Measurements from ENCODE around the gene CLDN2.

The CLDN2 gene

GRCh38 chrX:106931831-106932491, 11.8 kb downstream of the CLDN2 start:
- no peaks in the 10 kb centered on the region for H3K36me3 ChIP-seq (ENCODE audit: low read depth)
- no peak overlapping the region for H3K4me3 ChIP-seq (ENCODE audit: severe bottlenecking)
- no peaks in the 10 kb centered on the region for H3K4me1 ChIP-seq (ENCODE audit: insufficient read depth, poor library complexity, severe bottlenecking)
- H3K9me3 ChIP-seq (ENCODE audit: severe bottlenecking) = no peaks in the 10 kb centered on the region
- DNase-seq (ENCODE audit: low spot score) (no peak), ATAC-seq (ENCODE audit: low read depth) (no peak)
- H3K27me3 ChIP-seq (ENCODE audit: insufficient read depth, poor library complexity, severe bottlenecking) = no peaks in the 10 kb centered on the region
- no peak for TF ChIP-seq CTCF (IDR thresholded peaks at IDR 0.05; ENCODE audit: poor library complexity, severe bottlenecking)
- no peak overlapping the region for H3K27ac ChIP-seq (ENCODE audit: poor library complexity, severe bottlenecking)

GRCh38 chrX:106932492-106932923, 12.3 kb downstream of the CLDN2 start:
- Histone ChIP-seq H3K4me1 (ENCODE audit: insufficient read depth, poor library complexity, severe bottlenecking) (no peaks in the 10 kb centered on the region), H3K9me3 (ENCODE audit: severe bottlenecking) (no peaks in the 10 kb centered on the region), H3K27ac (ENCODE audit: poor library complexity, severe bottlenecking) (no peak overlapping the region), H3K36me3 (ENCODE audit: low read depth) (no peaks in the 10 kb centered on the region), H3K27me3 (ENCODE audit: insufficient read depth, poor library complexity, severe bottlenecking) (no peaks in the 10 kb centered on the region), H3K4me3 (ENCODE audit: severe bottlenecking) (no peak overlapping the region)
- ATAC-seq (ENCODE audit: low read depth) (peak; percentile 29; the same call in 1 of the 3 replicates), DNase-seq (ENCODE audit: low spot score) (no peak)
- TF ChIP-seq CTCF (IDR thresholded peaks at IDR 0.05; ENCODE audit: poor library complexity, severe bottlenecking) = no peak

GRCh38 chrX:106932960-106933537, 12.8 kb downstream of the CLDN2 start:
- Histone ChIP-seq H3K36me3 (ENCODE audit: low read depth) (no peaks in the 10 kb centered on the region), H3K27ac (ENCODE audit: poor library complexity, severe bottlenecking) (no peak overlapping the region), H3K4me3 (ENCODE audit: severe bottlenecking) (no peak overlapping the region), H3K4me1 (ENCODE audit: insufficient read depth, poor library complexity, severe bottlenecking) (no peaks in the 10 kb centered on the region), H3K27me3 (ENCODE audit: insufficient read depth, poor library complexity, severe bottlenecking) (no peaks in the 10 kb centered on the region), H3K9me3 (ENCODE audit: severe bottlenecking) (no peaks in the 10 kb centered on the region)
- ATAC-seq (ENCODE audit: low read depth) (no peak), DNase-seq (ENCODE audit: low spot score) (no peak)
- TF ChIP-seq CTCF (IDR thresholded peaks at IDR 0.05; ENCODE audit: poor library complexity, severe bottlenecking) = no peak

- H3K4me1 ChIP-seq (ENCODE audit: insufficient read depth, poor library complexity, severe bottlenecking) = no peaks in the 10 kb centered on the region
- ATAC-seq (ENCODE audit: low read depth) (no peak), DNase-seq (ENCODE audit: low spot score) (no peak)
- no peak overlapping the region for H3K4me3 ChIP-seq (ENCODE audit: severe bottlenecking)
- H3K9me3 ChIP-seq (ENCODE audit: severe bottlenecking) = no peaks in the 10 kb centered on the region
- H3K27me3 ChIP-seq (ENCODE audit: insufficient read depth, poor library complexity, severe bottlenecking) = no peaks in the 10 kb centered on the region
- no peak for TF ChIP-seq CTCF (IDR thresholded peaks at IDR 0.05; ENCODE audit: poor library complexity, severe bottlenecking)
- no peak overlapping the region for H3K27ac ChIP-seq (ENCODE audit: poor library complexity, severe bottlenecking)
- no peaks in the 10 kb centered on the region for H3K36me3 ChIP-seq (ENCODE audit: low read depth)
Measured at GRCh38 chrX:106933538-106933961, 13.3 kb downstream of the CLDN2 start.

- H3K27me3 ChIP-seq (ENCODE audit: insufficient read depth, poor library complexity, severe bottlenecking) = no peaks in the 10 kb centered on the region
- H3K4me1 ChIP-seq (ENCODE audit: insufficient read depth, poor library complexity, severe bottlenecking) = no peaks in the 10 kb centered on the region
- H3K9me3 ChIP-seq (ENCODE audit: severe bottlenecking) = no peaks in the 10 kb centered on the region
- ATAC-seq (ENCODE audit: low read depth) = no peak
- no peaks in the 10 kb centered on the region for H3K36me3 ChIP-seq (ENCODE audit: low read depth)
- no peak for TF ChIP-seq CTCF (IDR thresholded peaks at IDR 0.05; ENCODE audit: poor library complexity, severe bottlenecking)
- DNase-seq (ENCODE audit: low spot score) = no peak
- H3K27ac ChIP-seq (ENCODE audit: poor library complexity, severe bottlenecking) = no peak overlapping the region
- no peak overlapping the region for H3K4me3 ChIP-seq (ENCODE audit: severe bottlenecking)
Measured at GRCh38 chrX:106935175-106935574, 15.0 kb downstream of the CLDN2 start.
